HUES64 (cell line): ENCODE measurements around the gene CIZ1.

ENCODE experiments used
- H3K27ac ChIP-seq: 2 replicates; pipeline ENCODE4 v1.7.0; 2013; ENCODE audit warnings: low read depth, low read length, inconsistent platforms
- H3K27me3 ChIP-seq: 2 replicates; pipeline ENCODE4 v1.6.1; 2013; ENCODE audit warnings: mild to moderate bottlenecking, low read length; ENCODE audit not compliant: insufficient read depth
- H3K36me3 ChIP-seq: 2 replicates; pipeline ENCODE4 v1.6.1; 2013; ENCODE audit warnings: mild to moderate bottlenecking, low read length; ENCODE audit not compliant: insufficient read depth
- H3K4me1 ChIP-seq: 2 replicates; pipeline ENCODE4 v1.6.1; 2013; ENCODE audit warnings: mild to moderate bottlenecking, low read length, moderate library complexity; ENCODE audit not compliant: insufficient read depth
- H3K4me3 ChIP-seq: 2 replicates; pipeline ENCODE4 v1.5.1; 2013; ENCODE audit warnings: mild to moderate bottlenecking, low read length, moderate library complexity
- H3K9ac ChIP-seq: 2 replicates; pipeline ENCODE4 v1.6.1; 2013; ENCODE audit warnings: mild to moderate bottlenecking, low read depth, low read length
- H3K9me3 ChIP-seq: 2 replicates; pipeline ENCODE4 v1.6.1; 2013; ENCODE audit warnings: low read depth, low read length; ENCODE audit not compliant: insufficient read depth
- WGBS: fragments of 150-250, 120-280 bp; methylation state at CpG from one replicate; pipeline ENCODE4 v1.1.7; 2013; ENCODE audit warnings: missing lambda C conversion rate; 5-methylcytosine and 5-hydroxymethylcytosine counted together

CIZ1 gene

GRCh38 chr9:128118971-128119665 is 72.3 kb downstream of the CIZ1 start:
- H3K9ac ChIP-seq = no peak overlapping the region
- no peaks in the 10 kb centered on the region for H3K4me1 ChIP-seq
- no peaks in the 10 kb centered on the region for H3K27me3 ChIP-seq
- H3K36me3 ChIP-seq = peaks cover 43% of the 10 kb centered on the region
- H3K4me3 ChIP-seq = no peak overlapping the region
- no peaks in the 10 kb centered on the region for H3K9me3 ChIP-seq
- WGBS = 87% methylated on average over 13 of the region's 15 CpGs
- no peak overlapping the region for H3K27ac ChIP-seq

GRCh38 chr9:128118472-128118857 is 72.9 kb downstream of the CIZ1 start:
- no peak overlapping the region for H3K4me3 ChIP-seq
- H3K9ac ChIP-seq = no peak overlapping the region
- no peak overlapping the region for H3K27ac ChIP-seq
- WGBS = 72% methylated on average over 3 of the region's 3 CpGs
- no peaks in the 10 kb centered on the region for H3K27me3 ChIP-seq
- H3K4me1 ChIP-seq = no peaks in the 10 kb centered on the region
- H3K36me3 ChIP-seq = peaks cover 42% of the 10 kb centered on the region
- H3K9me3 ChIP-seq = no peaks in the 10 kb centered on the region

GRCh38 chr9:128117613-128118471 is 73.5 kb downstream of the CIZ1 start:
- H3K27me3 ChIP-seq = no peaks in the 10 kb centered on the region
- H3K4me1 ChIP-seq = no peaks in the 10 kb centered on the region
- 18% methylated on average over 27 of the region's 27 CpGs for WGBS
- H3K9ac ChIP-seq = no peak overlapping the region; the same call in 1 of the 2 replicates
- peak overlapping the region; percentile 26 for H3K4me3 ChIP-seq
- no peaks in the 10 kb centered on the region for H3K9me3 ChIP-seq
- H3K36me3 ChIP-seq = peaks cover 42% of the 10 kb centered on the region
- H3K27ac ChIP-seq = no peak overlapping the region; the same call in 1 of the 2 replicates

GRCh38 chr9:128116104-128117083 is 75.0 kb downstream of the CIZ1 start:
- Histone ChIP-seq H3K9me3 (no peaks in the 10 kb centered on the region), H3K4me1 (no peaks in the 10 kb centered on the region), H3K36me3 (peaks cover 27% of the 10 kb centered on the region), H3K27ac (no peak overlapping the region), H3K27me3 (no peaks in the 10 kb centered on the region), H3K4me3 (no peak overlapping the region), H3K9ac (no peak overlapping the region)
- WGBS = 96% methylated on average over 16 of the region's 16 CpGs
